ENCODE measurements around the gene WBP4.

GRCh38 chr13:41054212-41054877 lies 7.0 kb upstream of the WBP4 start:
- no peak for TF ChIP-seq POLR2A (IDR thresholded peaks at IDR 0.05)
- peak; percentile 45 to 58 (median 49) for TF ChIP-seq CTCF (IDR thresholded peaks at IDR 0.05)

Data from right lobe of liver (tissue), 4 donors.